H1 (cell line): ENCODE data around the gene NXT1. TPM values are rescaled to one million over a fixed set of nuclear protein-coding genes. Genes with fewer than 3 reads are reported as not detected.

Experiments
- CTCF ChIA-PET: fragments of 300-600 bp; sonication (Branson Sonifier 250); formaldehyde crosslinking; loops from one replicate; lab custom pipeline; 2021; ENCODE audit not compliant: partially characterized antibody; lab: Charles Lee
- POLR2A ChIA-PET: fragments of 300-600 bp; sonication (Branson Sonifier 250); formaldehyde crosslinking; loops from one replicate; lab custom pipeline; 2021; ENCODE audit warnings: inconsistent platforms; ENCODE audit not compliant: partially characterized antibody; lab: Charles Lee
- DNase-seq, 2 experiments: peaks; one replicate each; pipeline versions ENCODE4 v3.0.0 to v3.0.0-alpha.2; 2010 to 2022; ENCODE audit warnings: low spot score in 2 of 2, low read depth in 1 of 2, mixed read lengths in 1 of 2
- FAIRE-seq: peaks from 2 replicates; lab custom pipeline; 2011; peaks lifted over from hg19 to GRCh38; lab: Jason Lieb, UNC
- H2AFZ ChIP-seq: 2 replicates; pipeline ENCODE4 v1.8.1; 2012; ENCODE audit warnings: low read length, inconsistent platforms
- H2AK5ac ChIP-seq: 2 replicates; pipeline ENCODE4 v1.6.1; 2013; ENCODE audit warnings: low read depth, low read length
- H2BK120ac ChIP-seq: replicated peaks from 2 replicates; pipeline ENCODE3; 2013; ENCODE audit warnings: low read depth, low read length, inconsistent platforms
- H2BK12ac ChIP-seq: 2 replicates; pipeline ENCODE4 v1.6.1; 2013; ENCODE audit warnings: low read depth, low read length
- H2BK15ac ChIP-seq: 2 replicates; pipeline ENCODE4 v1.6.1; 2013; ENCODE audit warnings: low read length
- H2BK20ac ChIP-seq: 2 replicates; pipeline ENCODE4 v1.6.1; 2013; ENCODE audit warnings: low read length
- H2BK5ac ChIP-seq: 2 replicates; pipeline ENCODE4 v1.6.1; 2013; ENCODE audit warnings: low read depth, low read length
- H3K14ac ChIP-seq: 2 replicates; pipeline ENCODE4 v1.6.1; 2013; ENCODE audit warnings: inconsistent platforms; ENCODE audit not compliant: insufficient read length
- H3K18ac ChIP-seq: 2 replicates; pipeline ENCODE4 v1.6.1; 2013; ENCODE audit warnings: low read length; ENCODE audit errors: extremely low read depth
- H3K23ac ChIP-seq: 2 replicates; pipeline ENCODE4 v1.6.1; 2013; ENCODE audit warnings: inconsistent platforms; ENCODE audit not compliant: insufficient read length
- H3K23me2 ChIP-seq: 2 replicates; pipeline ENCODE4 v1.6.1; 2013; ENCODE audit warnings: low read depth, low read length
- H3K27ac ChIP-seq: 2 replicates; pipeline ENCODE4 v1.6.1; 2011; ENCODE audit warnings: low read depth, low read length, inconsistent platforms
- H3K27me3 ChIP-seq, 4 experiments: replicated peaks in 1 of 4; 1 replicate in 1 of 4; 2 replicates in 3 of 4; pipeline versions ENCODE4 v1.6.1 to v1.8.1; 2011 to 2013; ENCODE audit warnings: low read length in 3 of 4, mild to moderate bottlenecking in 3 of 4, inconsistent platforms in 2 of 4, mixed read lengths in 2 of 4, moderate library complexity in 1 of 4; ENCODE audit not compliant: control insufficient read depth in 3 of 4, insufficient read depth in 3 of 4; ENCODE audit errors: extremely low read depth in 1 of 4
- H3K36me3 ChIP-seq, 4 experiments: 2 replicates each; pipeline versions ENCODE4 v1.6.1 to v1.8.1; 2011 to 2013; ENCODE audit warnings: mild to moderate bottlenecking in 4 of 4, low read length in 3 of 4, moderate library complexity in 2 of 4, control low read depth in 1 of 4, inconsistent platforms in 1 of 4; ENCODE audit not compliant: insufficient read depth in 4 of 4, control insufficient read depth in 2 of 4
- H3K4ac ChIP-seq: replicated peaks from 2 replicates; pipeline ENCODE3; 2013; ENCODE audit warnings: low read length, low read depth, mixed read lengths, inconsistent platforms; ENCODE audit not compliant: insufficient read length
- H3K4me1 ChIP-seq, 4 experiments: replicated peaks in 1 of 4; 1 replicate in 1 of 4; 2 replicates in 3 of 4; pipeline versions ENCODE4 v1.6.1 to v1.8.1; 2011 to 2013; ENCODE audit warnings: low read length in 3 of 4, inconsistent platforms in 2 of 4, mixed read lengths in 1 of 4; ENCODE audit not compliant: insufficient read depth in 4 of 4, control insufficient read depth in 3 of 4
- H3K4me2 ChIP-seq, 2 experiments: 2 replicates each; pipeline versions ENCODE4 v1.6.1 to v1.8.1; 2011 to 2013; ENCODE audit warnings: low read depth in 2 of 2, low read length in 2 of 2, control low read depth in 1 of 2, inconsistent platforms in 1 of 2, mild to moderate bottlenecking in 1 of 2; ENCODE audit not compliant: insufficient read depth in 1 of 2
- H3K4me3 ChIP-seq, 4 experiments: fragments of 200-600, 300-600 bp in 1 of 4; sonication (generic), shearing (Covaris generic), sonication (Bioruptor Twin) in 1 of 4; 2 replicates each; pipeline versions ENCODE4 v1.5.1 to v1.8.1; 2011 to 2016; ENCODE audit warnings: low read length in 4 of 4, low read depth in 3 of 4, control low read depth in 2 of 4, inconsistent platforms in 2 of 4, mild to moderate bottlenecking in 2 of 4, mixed read lengths in 1 of 4, moderate library complexity in 1 of 4; ENCODE audit not compliant: insufficient read depth in 2 of 4; ENCODE audit errors: extremely low read depth in 1 of 4
- H3K56ac ChIP-seq: replicated peaks from 2 replicates; pipeline ENCODE3; 2013; ENCODE audit warnings: low read depth, mild to moderate bottlenecking, mixed read lengths, low read length, inconsistent platforms; ENCODE audit not compliant: insufficient read length
- H3K79me1 ChIP-seq: 2 replicates; pipeline ENCODE4 v1.6.1; 2013; ENCODE audit warnings: low read depth, low read length, control low read depth
- H3K79me2 ChIP-seq, 2 experiments: 2 replicates each; pipeline versions ENCODE4 v1.6.1 to v1.8.1; 2012 to 2013; ENCODE audit warnings: low read length in 2 of 2, mild to moderate bottlenecking in 2 of 2, inconsistent platforms in 1 of 2; ENCODE audit not compliant: insufficient read depth in 2 of 2, control insufficient read depth in 1 of 2
- H3K9ac ChIP-seq, 4 experiments: replicated peaks in 1 of 4; 1 replicate in 1 of 4; 2 replicates in 3 of 4; pipeline versions ENCODE4 v1.6.1 to v1.8.1; 2011 to 2013; ENCODE audit warnings: low read depth in 3 of 4, low read length in 3 of 4, control low read depth in 2 of 4, mild to moderate bottlenecking in 2 of 4, moderate library complexity in 2 of 4, inconsistent platforms in 1 of 4; ENCODE audit errors: extremely low read depth in 1 of 4
- H3K9me3 ChIP-seq, 2 experiments: 2 replicates each; pipeline versions ENCODE4 v1.6.1 to v1.8.1; 2012 to 2013; ENCODE audit warnings: mild to moderate bottlenecking in 2 of 2, moderate library complexity in 2 of 2, control low read depth in 1 of 2, inconsistent platforms in 1 of 2, low read depth in 1 of 2, low read length in 1 of 2, mixed read lengths in 1 of 2; ENCODE audit not compliant: insufficient read depth in 2 of 2
- H4K20me1 ChIP-seq, 2 experiments: replicated peaks in 1 of 2; 2 replicates each; pipeline versions ENCODE3 to v1.8.1; 2011 to 2013; ENCODE audit warnings: inconsistent platforms in 2 of 2, low read length in 2 of 2, mild to moderate bottlenecking in 1 of 2; ENCODE audit not compliant: insufficient read depth in 2 of 2, control insufficient read depth in 1 of 2
- H4K5ac ChIP-seq: 2 replicates; pipeline ENCODE4 v1.6.1; 2013; ENCODE audit warnings: low read length, low read depth, mixed read lengths, inconsistent platforms; ENCODE audit not compliant: insufficient read length
- H4K8ac ChIP-seq: 2 replicates; pipeline ENCODE4 v1.8.0; 2013; ENCODE audit warnings: mild to moderate bottlenecking, moderate library complexity, low read length, inconsistent platforms; ENCODE audit not compliant: insufficient read depth; ENCODE audit errors: extremely low read depth
- H4K91ac ChIP-seq: replicated peaks from 2 replicates; pipeline ENCODE3; 2013; ENCODE audit warnings: low read length, mixed read lengths, inconsistent platforms; ENCODE audit not compliant: insufficient read length
- EZH2 ChIP-seq: fragments of 200-600 bp; sonication (generic); IDR thresholded peaks from 2 replicates; pipeline ENCODE4 v1.7.1; 2012; ENCODE audit warnings: low read depth, mild to moderate bottlenecking, moderate library complexity, low read length, inconsistent platforms; ENCODE audit not compliant: severe bottlenecking
- POLR2AphosphoS5 ChIP-seq: IDR thresholded peaks from 2 replicates; pipeline ENCODE4 v1.6.1; 2011; ENCODE audit warnings: low read depth, low read length
- RBBP5 ChIP-seq: IDR thresholded peaks from 2 replicates; pipeline ENCODE4 v1.7.1; 2012; ENCODE audit warnings: low read depth, mild to moderate bottlenecking, inconsistent platforms, low read length, moderate library complexity, borderline replicate concordance
- SIX5 ChIP-seq: IDR thresholded peaks from 2 replicates; pipeline ENCODE4 v1.6.1; 2011; ENCODE audit warnings: mild to moderate bottlenecking, low read depth, low read length
- SUZ12 ChIP-seq: fragments of 200-600 bp; sonication (generic); IDR thresholded peaks from 2 replicates; pipeline ENCODE4 v1.6.1; 2012; ENCODE audit warnings: mild to moderate bottlenecking, inconsistent platforms, low read length, moderate library complexity, mixed read lengths
- ZNF274 ChIP-seq: IDR thresholded peaks from 2 replicates; pipeline ENCODE4 v1.7.0; 2012; ENCODE audit warnings: low read length, borderline replicate concordance; ENCODE audit errors: extremely low read depth
- WGBS, 2 experiments: shearing (Covaris generic) in 1 of 2; methylation state at CpG; one replicate each; pipeline versions ENCODE4 v1.1.6 to v1.1.7; 2013 to 2015; ENCODE audit warnings: low lambda C conversion rate in 2 of 2, mixed read lengths in 2 of 2, inconsistent platforms in 1 of 2, low coverage in 1 of 2, missing lambda C conversion rate in 1 of 2; ENCODE audit not compliant: insufficient replicate concordance in 2 of 2, insufficient coverage in 1 of 2, insufficient read length in 1 of 2; ENCODE audit errors: extremely low coverage in 1 of 2, missing lambda C conversion rate in 1 of 2; 5-methylcytosine and 5-hydroxymethylcytosine counted together
- polyA plus RNA-seq, 7 experiments: library from polyadenylated mRNA; depleted of rRNA in 3 of 7; stranded (reverse) in 5 of 7; unstranded in 2 of 7; fragments of >200 nt in 5 of 7; fragments of 200-250 nt in 2 of 7; gene quantifications; 1 replicate in 5 of 7; 2 replicates in 1 of 7; 4 replicates in 1 of 7; pipeline versions ENCODE4 v1.2.1 to v1.2.3, GENCODE V29; 2011 to 2013; ENCODE audit warnings: missing spikeins in 2 of 7, mixed read lengths in 2 of 7
- total RNA-seq: library from RNA; stranded (reverse); fragmentation: NEBNext Ultra II Directional; extraction: Animal tissue kit (Norgen Biotek cat#: 25700); gene quantifications from 2 replicates; pipeline ENCODE4 v1.2.1, GENCODE V29; 2021
- TF ChIP-seq, protein P1 (sequence below): IDR thresholded peaks from 2 replicates; pipeline ENCODE4 v1.6.1; 2011; ENCODE audit warnings: low read length, improper control_type of control experiment

Gene NXT1
- total and polyA plus RNA-seq, 2 of the 8 experiments (the other 6 are each of a cell fraction or from before 2014, with no cell fraction given) = 23.1 to 26.5 TPM

DNA sequence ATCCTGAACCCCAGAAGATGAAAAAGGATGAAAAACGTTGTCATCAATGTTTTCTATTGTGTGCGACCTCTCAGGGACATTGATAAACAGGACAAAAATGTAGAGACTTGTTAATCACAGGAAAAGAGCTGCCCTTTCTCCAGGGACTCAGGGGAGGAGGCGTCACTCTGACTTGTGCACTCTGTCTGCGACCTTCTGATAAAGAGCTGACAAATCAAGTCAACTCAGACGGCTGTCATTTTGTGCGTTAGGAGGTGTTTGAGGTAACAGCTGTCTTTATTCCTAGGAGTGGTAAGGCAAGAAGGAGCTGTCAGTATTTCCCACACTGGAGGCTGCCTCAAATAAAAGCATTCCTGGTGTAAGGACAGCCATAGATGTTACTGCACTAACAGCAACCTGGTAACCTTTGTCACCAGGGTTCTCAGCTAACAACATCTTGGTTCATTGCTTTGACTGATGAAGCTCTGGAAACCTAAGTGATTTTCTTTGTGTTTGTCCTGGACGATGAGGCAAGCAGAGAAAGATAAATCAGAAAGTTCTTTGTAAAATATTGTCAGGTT is 38.6 kb upstream of the NXT1 start:
- CTCF ChIA-PET = interaction anchor here (0.7 to 2.0 kb wide), 5 partner anchors 8 to 47 kb away, joined by 3 to 6 read pairs (median 5); no protein-coding TSS in a partner anchor
- H2AK5ac ChIP-seq = no peak overlapping the region
- H3K27ac ChIP-seq = no peak overlapping the region
- no peak overlapping the region for H2BK20ac ChIP-seq
- no peak overlapping the region for H2AFZ ChIP-seq
- no peak for FAIRE-seq
- no peak overlapping the region for H2BK5ac ChIP-seq
- H3K79me1 ChIP-seq = no peaks in the 10 kb centered on the region
- POLR2A ChIA-PET = no interaction called here
- no peaks in the 10 kb centered on the region for H4K20me1 ChIP-seq
- no peak overlapping the region for H3K9ac ChIP-seq
- no peak overlapping the region for H3K4me3 ChIP-seq
- DNase-seq = no peak
- no peak overlapping the region for H3K56ac ChIP-seq
- H2BK12ac ChIP-seq = no peak overlapping the region
- no peak overlapping the region for H2BK15ac ChIP-seq
- H3K36me3 ChIP-seq = no peaks in the 10 kb centered on the region
- no peak overlapping the region for H3K14ac ChIP-seq
- H4K8ac ChIP-seq = no peak overlapping the region
- no peak overlapping the region for H3K18ac ChIP-seq
- H3K23ac ChIP-seq = no peak overlapping the region
- TF ChIP-seq EZH2 (no peak), SUZ12 (no peak), RBBP5 (no peak), SIX5 (no peak), ZNF274 (no peak), POLR2AphosphoS5 (no peak)
- TF ChIP-seq, protein P1, sequence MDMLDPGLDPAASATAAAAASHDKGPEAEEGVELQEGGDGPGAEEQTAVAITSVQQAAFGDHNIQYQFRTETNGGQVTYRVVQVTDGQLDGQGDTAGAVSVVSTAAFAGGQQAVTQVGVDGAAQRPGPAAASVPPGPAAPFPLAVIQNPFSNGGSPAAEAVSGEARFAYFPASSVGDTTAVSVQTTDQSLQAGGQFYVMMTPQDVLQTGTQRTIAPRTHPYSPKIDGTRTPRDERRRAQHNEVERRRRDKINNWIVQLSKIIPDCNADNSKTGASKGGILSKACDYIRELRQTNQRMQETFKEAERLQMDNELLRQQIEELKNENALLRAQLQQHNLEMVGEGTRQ = no peak
- no peak overlapping the region for H4K91ac ChIP-seq
- H3K4me1 ChIP-seq = no peaks in the 10 kb centered on the region
- H3K4me2 ChIP-seq = no peak overlapping the region
- H3K9me3 ChIP-seq = no peaks in the 10 kb centered on the region
- no peaks in the 10 kb centered on the region for H3K23me2 ChIP-seq
- WGBS, 2 experiments = 87% methylated on average over 7 of the region's 7 CpGs; no CpG with 5 or more reads in 1 of the 2 experiments
- no peak overlapping the region for H3K4ac ChIP-seq
- H4K5ac ChIP-seq = no peak overlapping the region
- no peaks in the 10 kb centered on the region for H3K79me2 ChIP-seq
- H2BK120ac ChIP-seq = no peak overlapping the region
- H3K27me3 ChIP-seq = no peaks in the 10 kb centered on the region; a peak in 1 of 7 replicates
